ENCODE data around the gene PPP1CB.

The PPP1CB gene

DNA sequence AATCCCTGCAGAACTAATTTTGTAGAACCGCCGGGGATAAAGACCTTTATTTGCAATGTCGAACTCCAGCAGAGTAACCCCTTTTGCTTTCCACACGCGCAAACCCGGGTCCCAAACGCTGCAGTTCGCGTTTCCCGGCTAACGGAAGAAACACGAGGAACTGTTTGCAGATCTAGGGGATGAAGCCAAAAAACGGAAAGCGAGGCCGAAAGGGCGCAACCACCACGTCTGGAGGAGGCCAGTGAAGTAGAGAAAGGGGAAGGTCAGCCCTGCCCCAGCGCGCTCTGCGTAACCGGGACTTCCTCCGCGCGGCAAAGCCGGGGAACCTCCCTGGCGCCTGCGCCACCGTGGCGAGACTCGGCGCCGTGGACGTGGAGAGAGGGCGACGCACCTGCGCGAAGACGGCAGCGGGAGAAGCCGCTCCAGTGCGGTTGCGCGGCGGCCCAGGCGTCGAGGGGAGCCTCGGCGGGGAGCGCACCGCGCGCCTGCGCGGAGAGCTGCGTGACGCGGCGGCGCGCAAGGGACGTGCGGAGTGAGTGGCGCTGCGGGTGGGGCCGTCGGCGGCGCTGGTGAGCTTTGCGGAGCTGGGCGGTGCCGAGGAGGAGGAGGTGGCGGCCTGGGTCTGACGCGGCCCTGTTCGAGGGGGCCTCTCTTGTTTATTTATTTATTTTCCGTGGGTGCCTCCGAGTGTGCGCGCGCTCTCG lies at the start of gene PPP1CB:
TSS of gene PPP1CB (plus strand) at position 579 of the 704 bp plus-strand sequence. CDS start 295 bp downstream, outside the sequence.
- Histone ChIP-seq H3K4me3 (ENCODE audit: low read depth, low read length) (peak within 1 kb of the TSS; percentile 64), H3K9me3 (ENCODE audit: control insufficient read depth, insufficient read depth, low read length) (no peaks in the 10 kb centered on the region), H3K27me3 (ENCODE audit: control insufficient read depth, insufficient read depth, low read length) (peaks cover 3% of the 10 kb centered on the region), H3K9ac (ENCODE audit: low read depth, low read length) (peak within 1 kb of the TSS; percentile 98), H3K36me3 (ENCODE audit: control insufficient read depth, insufficient read depth, low read length) (peaks cover 2% of the 10 kb centered on the region), H3K4me1 (ENCODE audit: control insufficient read depth, insufficient read depth, low read length) (peaks cover 11% of the 10 kb centered on the region)

DNA sequence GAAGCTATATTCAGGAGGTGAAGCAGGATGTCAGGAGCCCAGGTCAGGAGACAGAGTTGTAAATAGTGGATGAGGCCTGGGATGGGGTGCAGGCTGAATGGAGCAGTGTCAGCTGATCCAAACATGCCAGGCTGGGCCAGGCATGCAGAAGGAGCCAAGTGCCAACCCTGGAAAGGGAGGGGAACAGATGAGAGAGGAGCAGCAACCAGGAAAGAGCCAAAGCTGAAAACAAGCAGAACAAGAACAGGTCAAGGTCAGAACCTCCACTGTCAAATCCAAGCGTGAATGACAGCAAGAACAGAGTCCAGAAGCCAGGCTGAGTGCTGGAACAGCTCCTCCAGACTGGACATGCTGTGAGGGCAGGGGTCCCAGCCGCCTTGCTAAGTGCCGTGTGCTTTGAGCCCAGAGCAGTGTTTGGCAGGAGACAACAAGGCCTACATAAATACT lies 49.2 kb upstream of the PPP1CB start:
- Histone ChIP-seq H3K4me3 (ENCODE audit: low read depth, low read length) (no peak overlapping the region), H3K4me1 (ENCODE audit: control insufficient read depth, insufficient read depth, low read length) (no peaks in the 10 kb centered on the region), H3K27me3 (ENCODE audit: control insufficient read depth, insufficient read depth, low read length) (no peaks in the 10 kb centered on the region), H3K36me3 (ENCODE audit: control insufficient read depth, insufficient read depth, low read length) (no peaks in the 10 kb centered on the region), H3K9ac (ENCODE audit: low read depth, low read length) (no peak overlapping the region), H3K9me3 (ENCODE audit: control insufficient read depth, insufficient read depth, low read length) (no peaks in the 10 kb centered on the region)

DNA sequence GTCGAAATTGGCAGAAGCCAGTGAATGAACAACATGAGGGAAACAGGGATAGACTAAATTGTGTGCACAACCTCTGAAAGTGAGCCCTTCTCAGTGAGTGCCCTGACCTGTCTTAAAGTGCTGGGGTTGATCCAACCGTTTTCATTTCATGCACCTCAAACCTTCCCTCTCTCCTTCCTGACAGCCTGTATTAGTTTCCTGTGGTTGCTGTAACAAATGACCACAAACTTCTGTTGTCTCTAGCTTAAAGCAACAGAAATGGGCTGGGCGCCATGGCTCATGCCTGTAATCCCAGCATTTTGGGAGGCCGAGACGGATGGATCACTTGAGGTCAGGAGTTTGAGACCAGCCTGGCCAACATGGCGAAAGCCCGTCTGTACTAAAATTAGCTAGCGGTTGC lies 48.8 kb upstream of the PPP1CB start:
- Histone ChIP-seq H3K9ac (ENCODE audit: low read depth, low read length) (no peak overlapping the region), H3K36me3 (ENCODE audit: control insufficient read depth, insufficient read depth, low read length) (no peaks in the 10 kb centered on the region), H3K9me3 (ENCODE audit: control insufficient read depth, insufficient read depth, low read length) (no peaks in the 10 kb centered on the region)

DNA sequence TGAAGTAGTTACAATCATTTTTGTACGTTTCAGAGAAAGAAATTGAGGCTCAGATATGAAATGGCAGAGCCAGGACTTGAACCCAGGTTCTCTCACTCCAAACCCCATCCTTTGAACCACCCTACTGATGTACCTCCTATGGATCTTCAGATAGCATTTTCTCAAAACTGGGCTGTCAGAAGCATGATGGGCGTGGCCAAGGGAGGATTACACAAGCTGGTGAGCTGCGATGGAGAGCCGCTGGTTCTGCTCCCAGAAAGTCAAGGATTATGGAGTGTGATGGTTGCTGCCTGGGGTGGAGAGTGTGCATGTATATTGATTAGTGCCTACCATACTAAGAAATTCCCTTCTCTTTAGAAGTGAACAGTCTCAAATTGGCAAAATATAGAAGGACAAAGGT lies 47.0 kb upstream of the PPP1CB start:
- H3K4me3 ChIP-seq (ENCODE audit: low read depth, low read length) = no peak overlapping the region
- no peaks in the 10 kb centered on the region for H3K9me3 ChIP-seq (ENCODE audit: control insufficient read depth, insufficient read depth, low read length)
- no peaks in the 10 kb centered on the region for H3K27me3 ChIP-seq (ENCODE audit: control insufficient read depth, insufficient read depth, low read length)
- H3K9ac ChIP-seq (ENCODE audit: low read depth, low read length) = no peak overlapping the region
- no peaks in the 10 kb centered on the region for H3K36me3 ChIP-seq (ENCODE audit: control insufficient read depth, insufficient read depth, low read length)
- no peaks in the 10 kb centered on the region for H3K4me1 ChIP-seq (ENCODE audit: control insufficient read depth, insufficient read depth, low read length)

More for the DNA sequence above, 48.8 kb upstream of the PPP1CB start:
- no peak overlapping the region for H3K4me3 ChIP-seq (ENCODE audit: low read depth, low read length)
- no peaks in the 10 kb centered on the region for H3K4me1 ChIP-seq (ENCODE audit: control insufficient read depth, insufficient read depth, low read length)
- H3K27me3 ChIP-seq (ENCODE audit: control insufficient read depth, insufficient read depth, low read length) = no peaks in the 10 kb centered on the region

DNA sequence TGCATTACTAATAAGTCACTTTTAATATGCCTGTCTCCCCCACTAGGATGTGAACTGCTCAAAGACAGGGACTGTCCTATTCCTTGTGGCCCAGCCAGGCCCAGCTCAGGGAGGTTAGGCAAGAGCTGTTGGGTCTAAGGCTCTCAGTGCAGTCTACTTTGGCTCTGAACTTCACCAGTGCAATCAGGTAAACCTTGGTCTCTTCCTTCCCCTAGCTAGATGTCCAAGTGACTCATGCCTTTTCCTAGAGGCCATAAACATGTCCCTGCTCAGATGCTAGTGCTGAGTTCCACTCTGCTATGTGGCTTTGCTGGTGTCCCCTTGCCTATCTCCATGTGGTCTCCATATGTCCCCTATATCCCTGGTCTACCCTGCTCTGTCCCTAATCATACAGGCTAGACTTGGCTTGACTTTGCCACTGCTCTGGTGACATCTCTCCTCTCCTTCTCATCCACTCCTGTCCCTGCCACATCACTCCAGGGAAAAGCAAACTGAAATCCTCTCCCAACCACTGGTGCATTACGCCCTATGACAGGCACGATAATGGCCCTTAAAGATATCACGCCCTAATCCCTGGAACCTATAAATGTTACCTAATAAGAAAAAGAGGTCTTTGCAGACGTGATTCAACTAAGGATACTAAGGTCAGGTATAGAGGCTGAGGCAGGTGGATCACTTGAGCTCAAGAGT lies 45.7 kb upstream of the PPP1CB start:
- no peaks in the 10 kb centered on the region for H3K27me3 ChIP-seq (ENCODE audit: control insufficient read depth, insufficient read depth, low read length)
- H3K36me3 ChIP-seq (ENCODE audit: control insufficient read depth, insufficient read depth, low read length) = no peaks in the 10 kb centered on the region
- no peak overlapping the region for H3K4me3 ChIP-seq (ENCODE audit: low read depth, low read length)
- no peaks in the 10 kb centered on the region for H3K9me3 ChIP-seq (ENCODE audit: control insufficient read depth, insufficient read depth, low read length)
- no peak overlapping the region for H3K9ac ChIP-seq (ENCODE audit: low read depth, low read length)
- H3K4me1 ChIP-seq (ENCODE audit: control insufficient read depth, insufficient read depth, low read length) = no peaks in the 10 kb centered on the region

DNA sequence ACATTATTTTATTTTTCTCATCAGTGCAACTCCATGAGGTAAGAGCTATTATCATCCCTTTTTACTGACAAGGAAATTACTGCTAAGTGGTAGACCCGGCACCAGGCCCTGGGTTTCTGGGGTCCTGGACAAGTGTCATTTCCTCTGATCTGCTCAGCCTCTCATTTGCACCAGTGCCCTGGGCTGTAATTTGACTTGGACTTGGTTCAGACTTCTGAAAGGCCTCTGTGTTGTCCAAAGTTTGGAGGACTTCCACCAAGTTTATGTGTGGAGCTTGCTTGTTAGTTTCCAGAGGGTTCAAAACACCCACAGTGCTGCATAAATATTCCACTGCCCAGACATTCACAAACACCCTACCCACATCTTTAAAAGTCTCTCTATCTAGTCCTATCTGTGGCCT lies 44.0 kb upstream of the PPP1CB start:
- Histone ChIP-seq H3K36me3 (ENCODE audit: control insufficient read depth, insufficient read depth, low read length) (no peaks in the 10 kb centered on the region), H3K4me3 (ENCODE audit: low read depth, low read length) (no peak overlapping the region), H3K9me3 (ENCODE audit: control insufficient read depth, insufficient read depth, low read length) (no peaks in the 10 kb centered on the region), H3K9ac (ENCODE audit: low read depth, low read length) (no peak overlapping the region), H3K4me1 (ENCODE audit: control insufficient read depth, insufficient read depth, low read length) (no peaks in the 10 kb centered on the region), H3K27me3 (ENCODE audit: control insufficient read depth, insufficient read depth, low read length) (no peaks in the 10 kb centered on the region)

DNA sequence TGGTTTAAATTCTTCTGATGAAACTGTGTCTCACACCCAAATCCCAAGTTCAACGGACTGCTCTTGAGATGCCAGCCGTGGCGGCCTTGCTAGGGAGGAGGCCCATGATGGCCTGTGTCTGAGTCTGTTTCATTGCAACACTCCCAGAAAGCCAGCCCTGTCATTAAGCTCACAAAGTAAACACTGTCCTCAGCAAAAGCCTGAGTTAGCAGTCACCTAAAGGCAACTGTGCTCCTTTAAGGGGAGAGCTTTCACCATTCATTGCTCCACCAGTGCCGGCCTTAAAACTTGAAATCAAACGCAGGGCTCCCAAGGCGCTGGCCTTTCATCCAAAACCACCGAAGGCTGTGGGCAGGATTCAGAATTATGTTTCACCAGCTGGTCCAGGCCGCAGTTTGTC lies 42.5 kb upstream of the PPP1CB start:
- H3K4me3 ChIP-seq (ENCODE audit: low read depth, low read length) = no peak overlapping the region
- H3K36me3 ChIP-seq (ENCODE audit: control insufficient read depth, insufficient read depth, low read length) = no peaks in the 10 kb centered on the region
- no peaks in the 10 kb centered on the region for H3K4me1 ChIP-seq (ENCODE audit: control insufficient read depth, insufficient read depth, low read length)
- no peaks in the 10 kb centered on the region for H3K27me3 ChIP-seq (ENCODE audit: control insufficient read depth, insufficient read depth, low read length)
- H3K9ac ChIP-seq (ENCODE audit: low read depth, low read length) = no peak overlapping the region
- H3K9me3 ChIP-seq (ENCODE audit: control insufficient read depth, insufficient read depth, low read length) = no peaks in the 10 kb centered on the region

DNA sequence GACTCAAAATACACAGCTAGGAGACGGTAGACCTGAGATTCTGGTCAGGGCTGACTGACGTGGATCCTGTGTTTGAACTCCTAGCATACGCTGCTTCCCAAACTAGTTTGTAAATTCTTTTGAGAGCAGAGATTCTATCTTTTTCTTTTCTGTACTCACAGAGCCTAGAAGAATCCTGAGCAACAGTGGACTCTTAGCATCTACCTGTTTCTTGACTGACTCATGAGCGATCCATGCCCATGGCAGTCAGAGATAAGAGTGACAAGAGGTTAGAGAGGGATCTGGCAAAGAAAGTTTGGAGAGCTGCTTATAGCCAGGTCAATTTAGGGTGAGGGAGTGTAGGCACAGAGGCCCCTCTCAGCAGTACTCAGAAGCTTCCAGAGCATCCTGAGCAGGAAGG lies 41.1 kb upstream of the PPP1CB start:
- Histone ChIP-seq H3K9ac (ENCODE audit: low read depth, low read length) (no peak overlapping the region), H3K9me3 (ENCODE audit: control insufficient read depth, insufficient read depth, low read length) (no peaks in the 10 kb centered on the region), H3K27me3 (ENCODE audit: control insufficient read depth, insufficient read depth, low read length) (no peaks in the 10 kb centered on the region), H3K4me3 (ENCODE audit: low read depth, low read length) (no peak overlapping the region), H3K4me1 (ENCODE audit: control insufficient read depth, insufficient read depth, low read length) (no peaks in the 10 kb centered on the region), H3K36me3 (ENCODE audit: control insufficient read depth, insufficient read depth, low read length) (no peaks in the 10 kb centered on the region)

DNA sequence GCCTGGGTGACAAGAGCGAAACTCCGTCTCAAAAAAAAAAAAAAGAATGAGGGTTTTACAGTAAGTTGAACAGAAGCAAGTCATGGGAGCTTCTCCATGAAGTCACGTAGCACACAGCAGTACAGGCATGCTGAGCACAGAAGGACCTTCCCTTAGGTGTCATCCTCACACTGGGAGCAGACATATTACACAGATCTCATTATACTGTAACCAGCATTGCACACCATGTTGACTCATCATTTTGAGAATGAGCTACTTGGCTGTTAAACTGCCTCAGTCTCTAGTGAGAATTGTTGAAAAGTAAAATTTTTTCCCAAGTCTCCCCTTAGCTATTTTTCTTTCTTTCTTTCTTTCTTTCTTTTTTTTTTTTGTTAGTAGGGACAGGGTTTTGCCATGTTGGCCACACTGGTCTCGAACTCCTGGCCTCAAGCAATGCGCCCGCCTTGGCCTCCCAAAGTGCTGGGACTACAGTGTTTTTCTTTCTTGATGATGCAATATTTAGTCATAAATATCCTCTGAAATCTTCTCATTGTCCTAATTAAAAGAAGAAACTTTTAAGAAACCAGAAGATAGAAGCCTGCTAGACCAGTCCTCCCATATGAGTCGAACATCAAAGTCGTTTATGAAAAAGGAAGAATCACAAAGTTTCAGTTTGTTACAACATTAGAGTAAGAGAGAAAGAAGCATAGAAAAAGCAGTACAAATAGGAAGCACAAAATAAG lies 37.9 kb upstream of the PPP1CB start:
- H3K9ac ChIP-seq (ENCODE audit: low read depth, low read length) = no peak overlapping the region
- H3K4me1 ChIP-seq (ENCODE audit: control insufficient read depth, insufficient read depth, low read length) = no peaks in the 10 kb centered on the region
- no peaks in the 10 kb centered on the region for H3K36me3 ChIP-seq (ENCODE audit: control insufficient read depth, insufficient read depth, low read length)
- no peak overlapping the region for H3K4me3 ChIP-seq (ENCODE audit: low read depth, low read length)
- H3K27me3 ChIP-seq (ENCODE audit: control insufficient read depth, insufficient read depth, low read length) = no peaks in the 10 kb centered on the region
- H3K9me3 ChIP-seq (ENCODE audit: control insufficient read depth, insufficient read depth, low read length) = no peaks in the 10 kb centered on the region

DNA sequence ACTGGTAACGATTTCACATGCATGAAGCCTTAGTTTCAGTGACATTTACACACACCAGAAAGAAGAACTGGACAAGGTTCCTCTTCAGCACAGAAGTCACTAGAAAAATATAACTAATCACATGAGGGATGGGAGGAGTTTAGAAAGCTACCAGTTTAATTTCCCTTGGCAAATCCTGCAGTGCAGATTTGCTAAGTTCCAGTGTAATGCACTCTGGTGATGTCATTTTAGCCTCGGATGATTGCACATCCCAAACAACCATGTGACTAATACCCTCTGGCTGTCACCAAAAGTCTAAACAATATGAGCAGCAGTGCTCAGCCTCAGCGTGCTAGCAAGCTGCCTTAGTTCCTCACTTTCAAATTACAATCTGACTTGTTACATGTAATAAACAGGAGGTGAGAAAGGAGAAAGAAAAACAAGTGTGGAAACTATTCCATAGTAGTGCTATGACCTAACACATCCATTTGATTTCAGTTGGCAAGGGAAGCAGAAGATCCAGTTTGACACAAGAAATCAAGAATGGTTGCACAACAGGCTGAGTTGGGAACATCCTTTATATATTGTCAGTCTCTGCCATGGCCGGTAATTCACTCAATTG lies 35.3 kb upstream of the PPP1CB start:
- H3K4me3 ChIP-seq (ENCODE audit: low read depth, low read length) = no peak overlapping the region
- H3K36me3 ChIP-seq (ENCODE audit: control insufficient read depth, insufficient read depth, low read length) = no peaks in the 10 kb centered on the region
- H3K27me3 ChIP-seq (ENCODE audit: control insufficient read depth, insufficient read depth, low read length) = no peaks in the 10 kb centered on the region
- no peaks in the 10 kb centered on the region for H3K9me3 ChIP-seq (ENCODE audit: control insufficient read depth, insufficient read depth, low read length)
- H3K9ac ChIP-seq (ENCODE audit: low read depth, low read length) = no peak overlapping the region
- H3K4me1 ChIP-seq (ENCODE audit: control insufficient read depth, insufficient read depth, low read length) = no peaks in the 10 kb centered on the region

DNA sequence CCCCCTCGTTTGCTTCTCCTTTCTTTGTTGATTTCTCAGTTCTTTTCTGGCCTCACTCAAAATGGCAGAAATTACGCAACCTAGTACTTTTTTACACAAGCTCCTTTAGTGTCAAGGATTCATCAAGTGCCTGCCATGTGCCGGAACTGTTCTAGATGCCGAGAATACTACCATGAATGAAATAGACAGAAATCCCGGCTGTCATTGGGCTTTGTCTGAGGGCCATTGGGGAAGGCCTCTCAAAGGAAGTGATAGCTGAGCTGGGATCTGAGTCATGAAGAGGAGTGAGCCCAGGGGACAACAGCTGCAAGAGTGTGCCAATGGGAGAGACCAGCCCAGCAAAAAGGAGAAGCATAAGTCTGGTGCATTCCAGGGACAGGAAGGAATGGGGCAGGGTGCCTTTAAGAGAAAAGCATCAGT lies 34.3 kb upstream of the PPP1CB start:
- Histone ChIP-seq H3K4me1 (ENCODE audit: control insufficient read depth, insufficient read depth, low read length) (no peaks in the 10 kb centered on the region), H3K27me3 (ENCODE audit: control insufficient read depth, insufficient read depth, low read length) (no peaks in the 10 kb centered on the region), H3K4me3 (ENCODE audit: low read depth, low read length) (no peak overlapping the region), H3K36me3 (ENCODE audit: control insufficient read depth, insufficient read depth, low read length) (no peaks in the 10 kb centered on the region), H3K9me3 (ENCODE audit: control insufficient read depth, insufficient read depth, low read length) (no peaks in the 10 kb centered on the region), H3K9ac (ENCODE audit: low read depth, low read length) (no peak overlapping the region)

Data from iPS-15b (cell line).